HG02938 (cell line): ENCODE results near the gene CAPZA1.
"Not testable (repeated sequence)": the region's sequence is repeated elsewhere in the genome, so short reads cannot be mapped to it uniquely, and the experiment has no call there.

ENCODE experiments used
- ATAC-seq: cut with Tn5 transposase; IDR thresholded peaks from one replicate; pipeline ENCODE4 v1.9.1; 2021; ENCODE audit warnings: mild to moderate bottlenecking, moderate library complexity; ENCODE audit not compliant: unreplicated experiment

Gene CAPZA1

GRCh38 chr1:112626193-112626592, 6.6 kb downstream of the CAPZA1 start:
- ATAC-seq: no peak

- ATAC-seq: no peak
Measured at GRCh38 chr1:112626887-112627286, 7.3 kb downstream of the CAPZA1 start.

GRCh38 chr1:112628516-112628915, 8.9 kb downstream of the CAPZA1 start:
- no peak for ATAC-seq

GRCh38 chr1:112629256-112629655, 9.6 kb downstream of the CAPZA1 start:
- no peak for ATAC-seq

GRCh38 chr1:112633628-112634027, 14.0 kb downstream of the CAPZA1 start:
- no peak for ATAC-seq

- no peak for ATAC-seq
Measured at GRCh38 chr1:112634367-112634766, 14.7 kb downstream of the CAPZA1 start.

GRCh38 chr1:112636056-112636455, 16.4 kb downstream of the CAPZA1 start:
- no peak for ATAC-seq

GRCh38 chr1:112636597-112637253, 17.1 kb downstream of the CAPZA1 start:
- peak; percentile 30 for ATAC-seq

- no peak for ATAC-seq
Measured at GRCh38 chr1:112637254-112638109, 17.9 kb downstream of the CAPZA1 start.

GRCh38 chr1:112638110-112638428, 18.4 kb downstream of the CAPZA1 start:
- no peak for ATAC-seq

GRCh38 chr1:112640437-112640836, 20.8 kb downstream of the CAPZA1 start:
- ATAC-seq: not testable (repeated sequence)

GRCh38 chr1:112643080-112643479, 23.4 kb downstream of the CAPZA1 start:
- no peak for ATAC-seq

- no peak for ATAC-seq
Measured at GRCh38 chr1:112646225-112646624, 26.6 kb downstream of the CAPZA1 start.

- no peak for ATAC-seq
Measured at GRCh38 chr1:112651205-112651604, 31.6 kb downstream of the CAPZA1 start.

- no peak for ATAC-seq
Measured at GRCh38 chr1:112665857-112666256, 46.2 kb downstream of the CAPZA1 start.

- no peak for ATAC-seq
Measured at GRCh38 chr1:112666946-112667345, 47.3 kb downstream of the CAPZA1 start.

GRCh38 chr1:112672009-112672408, 52.4 kb downstream of the CAPZA1 start:
- no peak for ATAC-seq

GRCh38 chr1:112672842-112673241, 53.2 kb downstream of the CAPZA1 start:
- ATAC-seq: no peak

- ATAC-seq: no peak
Measured at GRCh38 chr1:112673592-112674439, 54.2 kb downstream of the CAPZA1 start.

- peak; percentile 57 for ATAC-seq
Measured at GRCh38 chr1:112674440-112674985, 54.9 kb downstream of the CAPZA1 start, which contains the start of gene MOV10. TSS of gene MOV10 (plus strand) at chr1:112674659. CDS start at chr1:112674913, 254 bp downstream.
